Central memory CD4-positive, alpha-beta T cell (primary cell): Measurements from ENCODE around the gene PIGT.

ENCODE experiments used
- DNase-seq: peaks from one replicate; pipeline ENCODE4 v3.0.0; 2022

Gene PIGT

GRCh38 chr20:45432294-45432693 lies 16.4 kb downstream of the PIGT start:
- DNase-seq: no peak

GRCh38 chr20:45433316-45433715 lies 17.4 kb downstream of the PIGT start:
- no peak for DNase-seq

GRCh38 chr20:45433976-45434375 lies 18.0 kb downstream of the PIGT start:
- no peak for DNase-seq

GRCh38 chr20:45436732-45437485 lies 21.0 kb downstream of the PIGT start:
- peak; percentile 79 for DNase-seq

GRCh38 chr20:45440424-45440823 lies 24.5 kb downstream of the PIGT start:
- no peak for DNase-seq

GRCh38 chr20:45440891-45441685 lies 25.1 kb downstream of the PIGT start:
- no peak for DNase-seq

- DNase-seq: no peak
Observed at GRCh38 chr20:45441746-45442145, 25.8 kb downstream of the PIGT start.

GRCh38 chr20:45444050-45444449 lies 28.1 kb downstream of the PIGT start:
- peak; percentile 71 for DNase-seq

GRCh38 chr20:45445805-45446562 lies 30.0 kb downstream of the PIGT start:
- DNase-seq: no peak

- DNase-seq: no peak
Observed at GRCh38 chr20:45448270-45448669, 32.3 kb downstream of the PIGT start.

GRCh38 chr20:45449528-45449927 lies 33.6 kb downstream of the PIGT start:
- DNase-seq: no peak

GRCh38 chr20:45450097-45450818 lies 34.3 kb downstream of the PIGT start:
- DNase-seq: peak; percentile 36

GRCh38 chr20:45452238-45452637 lies 36.3 kb downstream of the PIGT start:
- no peak for DNase-seq

- DNase-seq: no peak
Observed at GRCh38 chr20:45452772-45453691, 37.1 kb downstream of the PIGT start.

- no peak for DNase-seq
Observed at GRCh38 chr20:45456632-45457031, 40.7 kb downstream of the PIGT start.

- DNase-seq: no peak
Observed at GRCh38 chr20:45459606-45460005, 43.7 kb downstream of the PIGT start.

GRCh38 chr20:45461225-45461624 lies 45.3 kb downstream of the PIGT start:
- no peak for DNase-seq

- DNase-seq: no peak
Observed at GRCh38 chr20:45462711-45463509, 47.0 kb downstream of the PIGT start.

- no peak for DNase-seq
Observed at GRCh38 chr20:45463709-45464108, 47.8 kb downstream of the PIGT start.

GRCh38 chr20:45465491-45466266 lies 49.7 kb downstream of the PIGT start:
- no peak for DNase-seq
